ENCODE measurements around the gene HRH1. TPM values are rescaled to one million over a fixed set of nuclear protein-coding genes. Genes with fewer than 3 reads are reported as not detected.

The HRH1 gene
- total and polyA plus RNA-seq, 10 of the 15 experiments (the other 5 are each of a cell fraction or from before 2014, with no cell fraction given), result not detected

- in situ Hi-C loops (cut with MboI), result no loop called here
- ATAC-seq (no peak), FAIRE-seq (no peak)
- TF ChIP-seq MXI1 (IDR thresholded peaks at IDR 0.05; ENCODE audit: low read depth, low read length) (no peak), EED (IDR thresholded peaks at IDR 0.05; ENCODE audit: low read depth) (no peak), NR2C2 (IDR thresholded peaks at IDR 0.05; ENCODE audit: borderline replicate concordance, control insufficient read depth, insufficient read length, low read depth) (no peak), WRNIP1 (IDR thresholded peaks at IDR 0.05; ENCODE audit: borderline replicate concordance, low read depth, low read length) (no peak), PAX8 (IDR thresholded peaks at IDR 0.05) (no peak), IKZF1 (conservative IDR thresholded peaks at IDR 0.05) (no peak), MTA3 (IDR thresholded peaks at IDR 0.05; ENCODE audit: borderline replicate concordance, low read length) (no peak), BMI1 (IDR thresholded peaks at IDR 0.05; ENCODE audit: borderline replicate concordance) (no peak), ZSCAN29 (IDR thresholded peaks at IDR 0.05) (no peak), MAX (IDR thresholded peaks at IDR 0.05; ENCODE audit: low read depth, low read length) (no peak), CREM (IDR thresholded peaks at IDR 0.05; ENCODE audit: low read depth) (no peak), ZBTB4 (CRISPR knock-in tag; IDR thresholded peaks at IDR 0.05) (no peak), KAT2A (conservative IDR thresholded peaks at IDR 0.05; ENCODE audit: control insufficient read depth, low read depth, low read length) (no peak)
- TF ChIP-seq, protein P1, sequence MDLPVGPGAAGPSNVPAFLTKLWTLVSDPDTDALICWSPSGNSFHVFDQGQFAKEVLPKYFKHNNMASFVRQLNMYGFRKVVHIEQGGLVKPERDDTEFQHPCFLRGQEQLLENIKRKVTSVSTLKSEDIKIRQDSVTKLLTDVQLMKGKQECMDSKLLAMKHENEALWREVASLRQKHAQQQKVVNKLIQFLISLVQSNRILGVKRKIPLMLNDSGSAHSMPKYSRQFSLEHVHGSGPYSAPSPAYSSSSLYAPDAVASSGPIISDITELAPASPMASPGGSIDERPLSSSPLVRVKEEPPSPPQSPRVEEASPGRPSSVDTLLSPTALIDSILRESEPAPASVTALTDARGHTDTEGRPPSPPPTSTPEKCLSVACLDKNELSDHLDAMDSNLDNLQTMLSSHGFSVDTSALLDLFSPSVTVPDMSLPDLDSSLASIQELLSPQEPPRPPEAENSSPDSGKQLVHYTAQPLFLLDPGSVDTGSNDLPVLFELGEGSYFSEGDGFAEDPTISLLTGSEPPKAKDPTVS (IDR thresholded peaks at IDR 0.05; ENCODE audit: low read depth, low read length), result no peak
- TF ChIP-seq, protein P2, sequence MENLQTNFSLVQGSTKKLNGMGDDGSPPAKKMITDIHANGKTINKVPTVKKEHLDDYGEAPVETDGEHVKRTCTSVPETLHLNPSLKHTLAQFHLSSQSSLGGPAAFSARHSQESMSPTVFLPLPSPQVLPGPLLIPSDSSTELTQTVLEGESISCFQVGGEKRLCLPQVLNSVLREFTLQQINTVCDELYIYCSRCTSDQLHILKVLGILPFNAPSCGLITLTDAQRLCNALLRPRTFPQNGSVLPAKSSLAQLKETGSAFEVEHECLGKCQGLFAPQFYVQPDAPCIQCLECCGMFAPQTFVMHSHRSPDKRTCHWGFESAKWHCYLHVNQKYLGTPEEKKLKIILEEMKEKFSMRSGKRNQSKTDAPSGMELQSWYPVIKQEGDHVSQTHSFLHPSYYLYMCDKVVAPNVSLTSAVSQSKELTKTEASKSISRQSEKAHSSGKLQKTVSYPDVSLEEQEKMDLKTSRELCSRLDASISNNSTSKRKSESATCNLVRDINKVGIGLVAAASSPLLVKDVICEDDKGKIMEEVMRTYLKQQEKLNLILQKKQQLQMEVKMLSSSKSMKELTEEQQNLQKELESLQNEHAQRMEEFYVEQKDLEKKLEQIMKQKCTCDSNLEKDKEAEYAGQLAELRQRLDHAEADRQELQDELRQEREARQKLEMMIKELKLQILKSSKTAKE (IDR thresholded peaks at IDR 0.05; ENCODE audit: low read depth, poor library complexity, severe bottlenecking), result no peak
These were observed 19.5 kb upstream of the HRH1 start for GRCh38 chr3:11134794-11135193.

More at GRCh38 chr3:11134794-11135193, 19.5 kb upstream of the HRH1 start:
- Histone ChIP-seq H3K27me3 (replicated peaks in 1 of 2; ENCODE audit: control insufficient read depth in 2 of 2, insufficient read depth in 2 of 2, low read length in 1 of 2) (no peaks in the 10 kb centered on the region), H2AFZ (ENCODE audit: control insufficient read depth, low read depth, low read length) (no peak overlapping the region), H3K4me1 (ENCODE audit: control insufficient read depth, insufficient read depth, low read length) (no peaks in the 10 kb centered on the region), H3K79me2 (ENCODE audit: control insufficient read depth, insufficient read depth, low read length) (no peaks in the 10 kb centered on the region), H3K36me3 (ENCODE audit: control insufficient read depth in 2 of 2, insufficient read depth in 2 of 2, low read length in 1 of 2) (no peaks in the 10 kb centered on the region), H3K4me2 (ENCODE audit: control insufficient read depth, insufficient read depth) (no peak overlapping the region), H4K20me1 (ENCODE audit: control insufficient read depth, insufficient read depth) (no peaks in the 10 kb centered on the region), H3K9me3 (replicated peaks; ENCODE audit: control insufficient read depth, insufficient read depth, low read length) (no peaks in the 10 kb centered on the region), H3K4me3 (no peak overlapping the region), H3K27ac (ENCODE audit: control insufficient read depth, insufficient read depth) (no peak overlapping the region), H3K9ac (ENCODE audit: control insufficient read depth, insufficient read depth, low read length) (no peak overlapping the region)
- WGBS (ENCODE audit: insufficient coverage, insufficient replicate concordance, low lambda C conversion rate, missing lambda C conversion rate), result 0% methylated on average over 2 of the region's 2 CpGs
- SMC1A ChIA-PET (ENCODE audit: uncharacterized antibody, unreplicated experiment), result no interaction called here
- no TSS peak for BruUV-seq (replicated peaks)
- intact Hi-C loops (cut with micrococcal nuclease; ENCODE audit: unreplicated experiment), result no loop called here
- CTCF ChIA-PET, result no interaction called here
- RAD21 ChIA-PET (ENCODE audit: unreplicated experiment), result no interaction called here
- POLR2A ChIA-PET, result no interaction called here
- DNase-seq (ENCODE audit: low read depth, low spot score), result no peak
